Nucleus accumbens (tissue), 56 donors: ENCODE results near the gene GSG1L2.

ENCODE experiments used
- DNase-seq, 56 donors: peaks; one replicate each; lab custom pipeline; 2025; lab: John Stamatoyannopoulos, UW

Gene GSG1L2

GRCh38 chr17:9825641-9826150 is 3.8 kb upstream of the GSG1L2 start, which contains the start of gene GLP2R:
Gene GLP2R, plus strand, starts transcription at chr17:9825924. Its CDS starts 140 bp downstream, at chr17:9826064.
- DNase-seq = no peak

DNA sequence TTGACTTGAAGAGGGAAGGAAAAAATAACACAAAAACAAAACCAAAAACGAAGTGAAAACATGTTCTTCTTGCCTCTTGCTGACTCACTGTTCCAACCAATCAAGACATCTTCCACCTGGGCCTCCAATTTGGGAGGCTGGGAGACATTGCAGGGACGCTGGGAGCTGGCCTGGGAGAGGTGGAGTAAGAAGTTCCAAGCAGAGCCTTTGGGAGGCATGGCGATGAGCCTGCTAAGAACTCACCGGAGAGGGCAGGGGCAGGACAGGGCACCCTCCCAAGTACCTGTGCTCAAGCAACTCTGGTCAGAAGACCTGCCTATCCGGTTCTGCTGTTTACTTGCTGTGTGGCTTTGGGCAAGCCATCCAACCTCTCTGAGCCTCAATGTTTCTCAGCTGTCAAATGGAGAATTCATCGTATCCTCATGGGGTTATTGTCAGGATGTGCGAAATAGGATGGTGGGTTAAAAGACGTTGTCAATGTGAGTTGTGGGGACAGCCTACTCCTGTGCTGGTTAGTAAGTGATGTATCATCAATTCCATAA is 3.0 kb upstream of the GSG1L2 start:
- peak in 1 of 56 donors; percentile 34 for DNase-seq

DNA sequence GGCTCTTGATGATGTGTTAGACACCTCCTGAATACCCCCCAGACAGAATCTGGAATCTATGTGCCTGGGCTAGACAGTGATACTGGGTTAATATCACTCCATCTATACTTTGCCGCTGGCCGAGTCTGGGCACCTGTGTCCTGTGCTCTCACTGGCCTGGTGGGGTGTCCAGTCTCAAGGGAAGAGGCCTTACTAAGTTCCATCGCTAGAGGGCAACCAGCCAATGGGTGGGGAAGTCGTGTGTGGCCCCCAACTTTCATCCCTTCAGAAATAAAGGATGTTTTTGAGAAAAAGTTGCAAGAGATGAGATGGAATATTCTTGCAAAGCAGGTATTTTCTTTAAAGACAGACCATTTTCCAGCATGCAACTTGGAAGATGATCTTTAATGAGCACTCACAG is 2.2 kb upstream of the GSG1L2 start:
- no peak for DNase-seq

DNA sequence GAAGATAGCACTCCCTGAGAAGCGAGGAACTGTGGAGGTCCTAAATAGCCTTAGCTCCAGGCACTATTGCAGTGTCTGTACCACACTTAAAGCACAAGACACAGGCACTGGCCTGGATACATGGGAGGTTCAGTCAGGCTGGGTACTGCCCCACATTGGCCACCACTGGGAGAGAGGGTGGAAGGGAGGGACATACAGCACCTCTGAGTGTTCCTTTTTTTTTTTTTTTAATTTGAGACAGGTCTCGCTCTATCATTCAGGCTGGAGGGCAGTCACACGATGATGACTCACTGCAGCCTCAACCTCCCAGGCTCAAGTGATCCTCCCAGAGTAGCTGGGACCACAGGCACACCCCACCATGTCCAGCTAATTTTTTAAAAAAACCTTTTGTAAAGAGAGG is 1.4 kb downstream of the GSG1L2 start:
- no peak for DNase-seq

GRCh38 chr17:9818760-9819159 is 3.1 kb downstream of the GSG1L2 start:
- DNase-seq = no peak

DNA sequence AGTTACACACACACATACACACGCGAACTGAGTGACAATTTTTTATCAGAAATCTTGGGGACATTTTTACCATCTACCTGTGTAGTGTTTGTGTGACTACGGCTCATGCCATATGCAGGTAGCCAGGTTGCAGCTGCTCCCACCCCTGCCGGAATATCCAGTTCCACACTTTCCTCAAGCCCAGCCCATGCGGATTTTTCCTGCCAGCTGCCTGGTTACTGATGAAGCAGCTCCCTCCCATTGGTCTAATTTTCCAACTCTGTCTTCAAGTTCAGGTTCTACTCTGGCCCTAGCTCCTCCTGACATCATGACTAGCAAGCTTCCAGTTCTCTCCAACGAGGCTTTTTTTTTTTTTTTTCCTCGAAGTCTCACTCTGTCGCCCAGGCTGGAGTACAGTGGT is 4.8 kb downstream of the GSG1L2 start:
- DNase-seq = peak in 14 of 56 donors; percentile 1 to 54 (median 13)

DNA sequence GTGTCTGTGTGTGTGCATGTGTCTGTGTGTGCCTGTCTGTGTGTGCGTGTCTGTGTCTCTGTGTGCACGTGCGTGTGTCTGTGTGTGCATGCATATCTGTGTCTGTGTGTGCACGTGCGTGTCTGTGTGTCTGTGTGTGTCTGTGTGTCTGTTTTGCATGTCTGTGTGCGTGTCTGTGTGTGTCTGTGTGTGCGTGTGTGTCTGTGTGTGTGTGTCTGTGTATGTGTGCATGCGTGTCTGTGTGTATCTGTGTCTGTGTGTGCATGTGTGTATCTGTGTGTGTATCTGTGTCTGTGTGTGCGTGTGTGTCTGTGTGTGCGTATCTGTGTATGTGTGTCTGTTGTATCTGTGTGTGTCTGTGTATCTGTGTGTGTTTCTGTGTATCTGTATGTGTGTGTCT is 5.4 kb downstream of the GSG1L2 start:
- no peak for DNase-seq

DNA sequence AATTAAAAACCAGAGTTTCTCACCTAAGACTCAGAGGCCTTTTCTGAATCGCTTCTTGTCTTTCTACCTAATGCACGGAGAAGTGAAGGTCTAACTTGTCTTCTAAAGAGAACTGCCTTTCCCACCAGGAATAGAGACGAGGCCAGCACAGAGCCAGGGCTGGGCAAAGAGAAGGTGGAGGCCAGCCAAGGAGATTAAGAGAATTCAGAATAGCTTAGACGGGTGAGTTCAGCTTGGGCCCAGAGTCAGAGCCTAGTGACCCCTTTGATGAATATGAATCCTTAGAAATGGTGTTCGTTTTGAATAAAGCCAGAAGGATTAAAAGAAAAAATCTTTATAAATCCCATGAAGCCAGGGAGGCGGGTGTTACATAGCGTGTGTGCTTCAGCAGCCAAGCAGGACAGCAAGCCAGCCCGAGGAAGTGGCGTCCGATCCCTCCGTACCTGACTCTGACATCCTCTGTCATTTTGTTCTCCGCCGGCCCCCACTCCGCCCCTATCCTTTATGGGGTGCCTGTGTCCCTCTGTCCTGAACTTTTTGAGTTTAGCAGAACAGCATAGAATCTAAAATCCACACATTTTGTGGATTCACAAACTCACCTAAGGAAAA is 7.4 kb downstream of the GSG1L2 start:
- DNase-seq = no peak

DNA sequence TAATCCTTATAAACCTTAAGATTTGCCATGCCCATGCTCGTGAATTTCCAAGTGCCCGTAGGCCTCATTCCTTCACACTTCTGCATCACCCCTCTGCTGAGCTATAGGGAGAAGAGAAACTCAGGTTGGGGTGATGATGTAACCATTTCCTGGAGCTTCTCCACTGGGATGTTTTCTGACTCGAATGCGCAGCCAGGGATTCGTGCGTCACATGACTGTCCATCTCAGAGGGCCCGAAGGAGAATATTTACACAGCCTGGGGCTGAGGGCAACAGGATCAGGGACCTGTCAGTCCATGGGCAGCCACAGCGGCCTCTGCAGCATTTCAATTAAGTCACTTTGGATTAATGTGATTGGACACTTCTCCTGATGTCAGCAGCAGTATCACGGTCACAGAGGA is 8.7 kb downstream of the GSG1L2 start:
- DNase-seq = no peak

DNA sequence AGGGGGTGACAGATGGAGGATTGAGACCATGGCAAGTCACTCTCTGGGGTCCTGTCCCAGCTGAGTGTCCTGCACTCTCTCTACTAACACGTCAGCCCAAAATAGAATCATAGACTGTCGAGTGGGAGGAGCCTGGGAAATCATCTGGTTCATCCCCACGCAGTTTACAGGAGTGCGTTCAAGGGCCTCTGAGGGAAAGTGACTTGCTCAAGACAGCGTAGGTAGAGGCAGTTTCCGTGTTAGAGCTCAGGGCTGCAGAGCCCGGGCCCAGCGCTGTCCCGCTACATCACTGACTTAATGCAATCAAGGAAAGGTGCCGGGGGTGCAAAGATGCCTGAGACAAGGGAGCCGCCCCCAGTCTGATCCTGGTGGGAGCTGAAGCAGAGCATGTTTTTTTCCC is 10.3 kb downstream of the GSG1L2 start:
- DNase-seq = peak in 5 of 56 donors; percentile 6 to 40 (median 8)

- DNase-seq = peak in 11 of 56 donors; percentile 1 to 40 (median 11)
These were observed 10.8 kb downstream of the GSG1L2 start for GRCh38 chr17:9811086-9811485.

GRCh38 chr17:9810100-9810949 is 11.6 kb downstream of the GSG1L2 start:
- no peak for DNase-seq

DNA sequence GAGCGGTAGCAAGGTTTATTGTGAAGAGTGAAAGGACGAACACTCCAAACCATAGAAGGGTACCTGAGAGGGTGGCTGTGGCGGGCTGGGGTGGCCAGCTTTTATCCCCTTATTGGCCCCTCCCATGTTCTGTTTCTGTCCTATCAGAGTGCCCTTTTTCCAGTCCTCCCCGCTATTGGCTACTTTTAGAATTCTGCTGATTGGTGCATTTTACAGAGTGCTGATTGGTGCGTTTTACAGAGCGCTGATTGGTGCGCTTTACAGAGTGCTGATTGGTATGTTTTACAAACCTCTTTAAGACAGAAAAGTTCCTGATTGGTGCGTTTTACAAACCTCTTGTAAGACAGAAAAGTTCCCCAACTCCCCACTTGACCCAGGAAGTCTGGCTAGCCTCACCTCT is 12.5 kb downstream of the GSG1L2 start:
- DNase-seq = no peak

- DNase-seq = no peak
These were observed 15.2 kb downstream of the GSG1L2 start for GRCh38 chr17:9806699-9807098.

GRCh38 chr17:9805769-9806168 is 16.1 kb downstream of the GSG1L2 start:
- no peak for DNase-seq

- DNase-seq = peak in 4 of 56 donors; percentile 2 to 38 (median 13)
These were observed 19.2 kb downstream of the GSG1L2 start for GRCh38 chr17:9802697-9803096.

DNA sequence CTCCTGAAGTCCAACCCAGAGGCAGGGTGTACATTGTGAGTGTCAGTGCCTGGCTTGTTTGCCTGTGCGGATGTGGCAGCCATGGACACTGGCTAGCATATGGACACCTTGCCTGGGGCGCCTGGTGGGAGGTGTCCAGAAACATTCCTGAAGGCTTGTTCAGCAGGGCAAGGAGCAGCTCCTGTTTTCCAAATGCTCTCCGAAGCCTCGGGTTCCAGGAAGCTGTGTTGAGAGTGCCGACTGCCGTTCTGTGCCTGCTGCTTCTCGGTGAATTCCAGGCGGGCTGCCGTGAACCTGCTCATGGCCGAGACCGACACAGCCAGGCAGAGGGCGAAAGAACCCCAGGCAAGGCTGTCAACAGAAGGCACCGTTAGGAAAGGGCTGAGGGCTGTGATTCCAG is 19.6 kb downstream of the GSG1L2 start:
- DNase-seq = peak in 1 of 56 donors; percentile 9

- no peak for DNase-seq
These were observed 20.4 kb downstream of the GSG1L2 start for GRCh38 chr17:9801505-9801904.

- DNase-seq = no peak
These were observed 23.2 kb downstream of the GSG1L2 start for GRCh38 chr17:9798724-9799123.

DNA sequence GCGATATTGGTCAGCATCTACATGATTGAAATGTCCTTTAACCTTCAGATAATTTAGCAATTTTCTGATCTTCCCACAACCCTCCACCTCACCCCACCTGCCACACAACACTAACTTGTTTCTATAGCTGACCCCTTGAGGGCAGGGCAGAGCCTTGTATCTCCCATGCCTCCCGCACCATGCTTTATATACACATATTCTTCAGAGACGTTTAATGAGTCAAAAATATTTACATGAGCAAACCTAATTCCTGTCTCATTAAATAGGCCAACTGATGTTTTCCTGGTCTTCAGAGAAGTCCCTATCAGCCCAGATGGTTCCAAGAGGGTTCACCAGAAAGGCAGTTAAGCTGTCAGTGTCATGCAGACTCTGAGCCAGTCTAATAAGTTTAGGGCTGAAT is 23.9 kb downstream of the GSG1L2 start:
- DNase-seq = no peak

DNA sequence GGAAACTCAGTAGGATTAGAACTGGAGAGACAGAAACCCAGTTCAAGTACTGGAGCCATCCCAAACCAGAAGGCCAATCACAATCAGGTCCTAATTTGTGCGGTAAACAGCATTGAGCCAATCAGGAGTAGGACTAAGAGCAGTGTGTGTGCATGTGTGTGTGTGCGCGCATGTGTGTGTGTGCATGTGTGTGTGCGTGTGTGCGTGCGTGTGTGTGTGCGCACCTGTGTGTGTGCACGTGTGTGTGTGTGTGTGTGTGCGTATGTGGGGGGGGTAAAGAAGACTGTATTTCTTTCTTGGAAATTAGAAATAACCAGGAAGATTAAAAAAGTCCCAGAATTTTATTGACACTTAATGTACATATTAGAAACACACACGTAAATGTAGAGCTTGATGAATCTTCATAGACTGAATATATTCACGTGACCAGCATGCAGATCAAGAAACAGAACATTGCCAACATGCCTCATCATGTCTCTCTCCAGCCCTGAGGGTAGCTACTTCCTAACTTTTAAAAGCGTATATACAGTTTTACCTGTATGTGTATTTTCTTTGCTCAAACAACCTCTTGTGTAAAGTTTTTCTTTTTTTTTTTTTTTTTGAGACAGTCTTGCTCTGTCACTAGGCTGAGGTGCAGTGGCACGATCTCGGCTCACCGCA is 29.6 kb downstream of the GSG1L2 start:
- DNase-seq = no peak
